Activated naive CD4-positive, alpha-beta T cell treated with anti-CD3 and anti-CD28 coated beads, Interleukin-2, amount 50 U/mL, for 16 hours (primary cell): ENCODE results near the gene CLMN.

Source experiments
- DNase-seq: peaks from one replicate; pipeline ENCODE4 v3.0.0-alpha.2; 2020

The CLMN gene

GRCh38 chr14:95260537-95261361, 59.0 kb downstream of the CLMN start:
- peak; percentile 30 for DNase-seq

- DNase-seq: no peak
These were observed 60.7 kb downstream of the CLMN start for GRCh38 chr14:95258754-95259593.

GRCh38 chr14:95258156-95258555, 61.6 kb downstream of the CLMN start:
- DNase-seq: no peak

- no peak for DNase-seq
These were observed 62.2 kb downstream of the CLMN start for GRCh38 chr14:95257521-95257920.

GRCh38 chr14:95256776-95257060, 63.0 kb downstream of the CLMN start:
- no peak for DNase-seq

- no peak for DNase-seq
These were observed 63.5 kb downstream of the CLMN start for GRCh38 chr14:95256002-95256775.

- no peak for DNase-seq
These were observed 64.2 kb downstream of the CLMN start for GRCh38 chr14:95255487-95255886.

- no peak for DNase-seq
These were observed 64.7 kb downstream of the CLMN start for GRCh38 chr14:95255013-95255412.

- no peak for DNase-seq
These were observed 65.4 kb downstream of the CLMN start for GRCh38 chr14:95254288-95254687.

- DNase-seq: no peak
These were observed 66.6 kb downstream of the CLMN start for GRCh38 chr14:95253039-95253630.

- no peak for DNase-seq
These were observed 67.5 kb downstream of the CLMN start for GRCh38 chr14:95252219-95252618.

GRCh38 chr14:95250936-95251335, 68.8 kb downstream of the CLMN start:
- no peak for DNase-seq

- DNase-seq: no peak
These were observed 69.5 kb downstream of the CLMN start for GRCh38 chr14:95250140-95250769.

- no peak for DNase-seq
These were observed 71.3 kb downstream of the CLMN start for GRCh38 chr14:95248432-95248831.

- no peak for DNase-seq
These were observed 72.8 kb downstream of the CLMN start for GRCh38 chr14:95246870-95247269.

GRCh38 chr14:95245334-95245733, 74.4 kb downstream of the CLMN start:
- DNase-seq: no peak

GRCh38 chr14:95244587-95244986, 75.1 kb downstream of the CLMN start:
- DNase-seq: no peak

- DNase-seq: no peak
These were observed 76.8 kb downstream of the CLMN start for GRCh38 chr14:95242870-95243269.

GRCh38 chr14:95240859-95241813, 78.6 kb downstream of the CLMN start:
- DNase-seq: no peak

- DNase-seq: no peak
These were observed 81.0 kb downstream of the CLMN start for GRCh38 chr14:95238487-95239298.

- DNase-seq: no peak
These were observed 81.8 kb downstream of the CLMN start for GRCh38 chr14:95237958-95238340.
